HepG2 (cell line): ENCODE measurements around the gene LYSMD1. TPM values are rescaled to one million over a fixed set of nuclear protein-coding genes. Genes with fewer than 3 reads are reported as not detected.

ENCODE experiments used
- ARNT ChIP-seq: fragments of 450-650 bp; IDR thresholded peaks from 2 replicates; pipeline ENCODE4 v1.6.1; 2017
- CEBPB ChIP-seq: IDR thresholded peaks from 2 replicates; pipeline ENCODE4 v1.6.1; 2011; ENCODE audit warnings: low read depth, low read length, improper control_type of control experiment, borderline replicate concordance
- CERS6 ChIP-seq: sonication (generic); formaldehyde crosslinking; IDR thresholded peaks from 2 replicates; pipeline ENCODE4 v1.5.0; 2020; ENCODE audit warnings: missing genetic modification reagents
- ETS1 ChIP-seq: sonication (generic); formaldehyde crosslinking; IDR thresholded peaks from 2 replicates; pipeline ENCODE4 v1.4.0; 2020; ENCODE audit warnings: missing genetic modification reagents
- JUND ChIP-seq: sonication (generic); formaldehyde crosslinking; IDR thresholded peaks from 2 replicates; pipeline ENCODE4 v1.8.0; 2022; ENCODE audit warnings: mild to moderate bottlenecking, missing genetic modification reagents
- MEIS2 ChIP-seq: sonication (generic); formaldehyde crosslinking; IDR thresholded peaks from 2 replicates; pipeline ENCODE4 v1.9.0; 2021; ENCODE audit warnings: mild to moderate bottlenecking, missing genetic modification reagents
- NCOA1 ChIP-seq: sonication (generic); formaldehyde crosslinking; IDR thresholded peaks from 2 replicates; pipeline ENCODE4 v1.9.0; 2021; ENCODE audit warnings: missing genetic modification reagents
- NR0B2 ChIP-seq: sonication (generic); formaldehyde crosslinking; IDR thresholded peaks from 2 replicates; pipeline ENCODE4 v1.4.0; 2020; ENCODE audit warnings: mild to moderate bottlenecking, missing genetic modification reagents
- TCF7L2 ChIP-seq: IDR thresholded peaks from 2 replicates; pipeline ENCODE4 v1.6.1; 2011; ENCODE audit warnings: mild to moderate bottlenecking, low read depth, low read length, moderate library complexity
- ZNF280B ChIP-seq: sonication (generic); formaldehyde crosslinking; IDR thresholded peaks from 2 replicates; pipeline ENCODE4 v1.5.0; 2020; ENCODE audit warnings: missing genetic modification reagents, mild to moderate bottlenecking, borderline replicate concordance
- ZNF777 ChIP-seq: sonication (generic); formaldehyde crosslinking; IDR thresholded peaks from 2 replicates; pipeline ENCODE4 v1.4.0; 2020; ENCODE audit warnings: missing genetic modification reagents
- ZNF782 ChIP-seq: sonication (generic); formaldehyde crosslinking; IDR thresholded peaks from 2 replicates; pipeline ENCODE4 v1.4.0; 2020; ENCODE audit warnings: missing genetic modification reagents, mild to moderate bottlenecking, borderline replicate concordance
- ZSCAN22 ChIP-seq: sonication (generic); formaldehyde crosslinking; IDR thresholded peaks from 2 replicates; pipeline ENCODE4 v1.4.0; 2020; ENCODE audit warnings: mild to moderate bottlenecking, missing genetic modification reagents
- polyA plus RNA-seq, 8 experiments: library from polyadenylated mRNA; depleted of rRNA in 3 of 8; stranded (reverse) in 7 of 8; unstranded in 1 of 8; fragments of >200 nt; fragmentation: Illumina TruSeq in 4 of 8; extraction: Trizol in 4 of 8; gene quantifications; 2 replicates each; pipeline versions ENCODE4 v1.2.1 to v1.2.3, GENCODE V29; 2011 to 2016; ENCODE audit warnings: low read depth in 4 of 8, missing spikeins in 1 of 8, mixed read lengths in 1 of 8; ENCODE audit not compliant: insufficient read depth in 1 of 8
- total RNA-seq, 5 experiments: library from RNA; depleted of rRNA; stranded (reverse); fragments of >200 nt; fragmentation: Illumina TruSeq; extraction: Trizol; gene quantifications; 2 replicates each; pipeline ENCODE4 v1.2.3, GENCODE V29; 2016; ENCODE audit warnings: low read depth in 1 of 5
- TF ChIP-seq, protein P1 (sequence below): sonication (generic); formaldehyde crosslinking; IDR thresholded peaks from 2 replicates; pipeline ENCODE4 v1.8.1; 2023; ENCODE audit warnings: missing genetic modification reagents, inconsistent platforms, borderline replicate concordance
- TF ChIP-seq, protein P2 (sequence below): sonication (generic); formaldehyde crosslinking; IDR thresholded peaks from 2 replicates; pipeline ENCODE4 v1.5.1; 2020; ENCODE audit warnings: missing genetic modification reagents, mild to moderate bottlenecking, borderline replicate concordance
- TF ChIP-seq, protein P3 (sequence below): sonication (generic); formaldehyde crosslinking; conservative IDR thresholded peaks from 2 replicates; pipeline ENCODE4 v1.4.0; 2020; ENCODE audit warnings: missing genetic modification reagents
- TF ChIP-seq, protein P4 (sequence below): sonication (generic); formaldehyde crosslinking; IDR thresholded peaks from 2 replicates; pipeline ENCODE4 v1.5.0; 2020; ENCODE audit warnings: missing genetic modification reagents

The LYSMD1 gene
- total and polyA plus RNA-seq, 2 of the 13 experiments (the other 11 are each of a cell fraction or from before 2014, with no cell fraction given) = 3.8 to 4.8 TPM

DNA sequence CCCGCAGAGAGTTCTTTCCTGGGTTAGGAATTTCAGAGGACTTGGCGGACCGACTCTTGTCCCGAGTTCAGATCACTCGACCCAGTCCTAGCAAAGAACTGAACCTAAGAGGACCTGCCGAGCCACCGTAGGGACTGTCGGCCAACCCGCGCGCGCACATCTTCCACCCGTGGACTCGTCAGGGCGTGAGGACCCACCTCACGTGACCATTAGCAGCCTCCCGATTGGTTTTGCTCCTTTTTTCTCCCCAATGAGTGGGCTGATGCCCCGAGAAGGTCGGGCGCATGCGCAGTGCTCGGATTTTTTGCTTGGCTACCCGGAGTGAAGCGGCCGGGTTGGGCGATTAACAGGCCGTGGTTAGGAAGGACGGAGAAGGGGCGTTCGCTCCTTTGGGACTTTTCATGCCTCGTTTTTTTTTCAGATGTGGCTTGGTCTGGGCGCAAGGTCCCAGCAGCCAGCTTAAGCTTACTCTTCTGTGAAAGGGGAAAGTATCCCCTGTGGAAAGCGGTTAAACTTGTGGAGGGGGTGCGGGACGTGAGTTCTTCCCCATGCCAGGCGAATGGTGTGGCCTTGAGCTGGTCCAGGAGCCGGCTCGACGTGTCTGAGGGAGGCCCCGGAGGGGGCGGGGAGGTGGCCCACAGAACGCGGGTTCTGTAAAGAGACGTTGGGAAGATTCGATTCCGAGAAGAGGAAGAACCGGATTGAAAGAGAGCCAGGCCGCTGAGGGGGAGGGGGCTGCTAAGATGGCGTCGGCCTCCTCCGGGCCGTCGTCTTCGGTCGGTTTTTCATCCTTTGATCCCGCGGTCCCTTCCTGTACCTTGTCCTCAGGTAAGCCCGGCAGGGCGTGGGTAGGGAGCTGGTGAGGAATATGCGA lies 32.8 kb upstream of the LYSMD1 start, which contains the start of gene PIP5K1A (continued):
- TF ChIP-seq, protein P1, sequence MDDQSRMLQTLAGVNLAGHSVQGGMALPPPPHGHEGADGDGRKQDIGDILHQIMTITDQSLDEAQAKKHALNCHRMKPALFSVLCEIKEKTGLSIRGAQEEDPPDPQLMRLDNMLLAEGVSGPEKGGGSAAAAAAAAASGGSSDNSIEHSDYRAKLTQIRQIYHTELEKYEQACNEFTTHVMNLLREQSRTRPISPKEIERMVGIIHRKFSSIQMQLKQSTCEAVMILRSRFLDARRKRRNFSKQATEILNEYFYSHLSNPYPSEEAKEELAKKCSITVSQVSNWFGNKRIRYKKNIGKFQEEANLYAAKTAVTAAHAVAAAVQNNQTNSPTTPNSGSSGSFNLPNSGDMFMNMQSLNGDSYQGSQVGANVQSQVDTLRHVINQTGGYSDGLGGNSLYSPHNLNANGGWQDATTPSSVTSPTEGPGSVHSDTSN (CRISPR knock-in tag) = no peak
- TF ChIP-seq CEBPB (no peak), ARNT (no peak), TCF7L2 (no peak), ZNF777 (CRISPR knock-in tag) (peak; percentile 21), ZSCAN22 (no peak), NCOA1 (CRISPR knock-in tag) (no peak), ETS1 (CRISPR knock-in tag) (no peak), ZNF280B (peak; percentile 60; the same call in 1 of the 2 replicates), CERS6 (CRISPR knock-in tag) (no peak), NR0B2 (CRISPR knock-in tag) (peak; percentile 65; the same call in 1 of the 2 replicates), JUND (CRISPR knock-in tag) (no peak), ZNF782 (CRISPR knock-in tag) (peak; percentile 79; the same call in 1 of the 2 replicates), MEIS2 (CRISPR knock-in tag) (peak; percentile 42)
- TF ChIP-seq, protein P2, sequence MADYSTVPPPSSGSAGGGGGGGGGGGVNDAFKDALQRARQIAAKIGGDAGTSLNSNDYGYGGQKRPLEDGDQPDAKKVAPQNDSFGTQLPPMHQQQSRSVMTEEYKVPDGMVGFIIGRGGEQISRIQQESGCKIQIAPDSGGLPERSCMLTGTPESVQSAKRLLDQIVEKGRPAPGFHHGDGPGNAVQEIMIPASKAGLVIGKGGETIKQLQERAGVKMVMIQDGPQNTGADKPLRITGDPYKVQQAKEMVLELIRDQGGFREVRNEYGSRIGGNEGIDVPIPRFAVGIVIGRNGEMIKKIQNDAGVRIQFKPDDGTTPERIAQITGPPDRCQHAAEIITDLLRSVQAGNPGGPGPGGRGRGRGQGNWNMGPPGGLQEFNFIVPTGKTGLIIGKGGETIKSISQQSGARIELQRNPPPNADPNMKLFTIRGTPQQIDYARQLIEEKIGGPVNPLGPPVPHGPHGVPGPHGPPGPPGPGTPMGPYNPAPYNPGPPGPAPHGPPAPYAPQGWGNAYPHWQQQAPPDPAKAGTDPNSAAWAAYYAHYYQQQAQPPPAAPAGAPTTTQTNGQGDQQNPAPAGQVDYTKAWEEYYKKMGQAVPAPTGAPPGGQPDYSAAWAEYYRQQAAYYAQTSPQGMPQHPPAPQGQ = no peak
- TF ChIP-seq, protein P3, sequence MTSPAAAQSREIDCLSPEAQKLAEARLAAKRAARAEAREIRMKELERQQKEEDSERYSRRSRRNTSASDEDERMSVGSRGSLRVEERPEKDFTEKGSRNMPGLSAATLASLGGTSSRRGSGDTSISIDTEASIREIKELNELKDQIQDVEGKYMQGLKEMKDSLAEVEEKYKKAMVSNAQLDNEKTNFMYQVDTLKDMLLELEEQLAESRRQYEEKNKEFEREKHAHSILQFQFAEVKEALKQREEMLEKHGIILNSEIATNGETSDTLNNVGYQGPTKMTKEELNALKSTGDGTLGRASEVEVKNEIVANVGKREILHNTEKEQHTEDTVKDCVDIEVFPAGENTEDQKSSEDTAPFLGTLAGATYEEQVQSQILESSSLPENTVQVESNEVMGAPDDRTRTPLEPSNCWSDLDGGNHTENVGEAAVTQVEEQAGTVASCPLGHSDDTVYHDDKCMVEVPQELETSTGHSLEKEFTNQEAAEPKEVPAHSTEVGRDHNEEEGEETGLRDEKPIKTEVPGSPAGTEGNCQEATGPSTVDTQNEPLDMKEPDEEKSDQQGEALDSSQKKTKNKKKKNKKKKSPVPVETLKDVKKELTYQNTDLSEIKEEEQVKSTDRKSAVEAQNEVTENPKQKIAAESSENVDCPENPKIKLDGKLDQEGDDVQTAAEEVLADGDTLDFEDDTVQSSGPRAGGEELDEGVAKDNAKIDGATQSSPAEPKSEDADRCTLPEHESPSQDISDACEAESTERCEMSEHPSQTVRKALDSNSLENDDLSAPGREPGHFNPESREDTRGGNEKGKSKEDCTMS (CRISPR knock-in tag) = no peak
- TF ChIP-seq, protein P4, sequence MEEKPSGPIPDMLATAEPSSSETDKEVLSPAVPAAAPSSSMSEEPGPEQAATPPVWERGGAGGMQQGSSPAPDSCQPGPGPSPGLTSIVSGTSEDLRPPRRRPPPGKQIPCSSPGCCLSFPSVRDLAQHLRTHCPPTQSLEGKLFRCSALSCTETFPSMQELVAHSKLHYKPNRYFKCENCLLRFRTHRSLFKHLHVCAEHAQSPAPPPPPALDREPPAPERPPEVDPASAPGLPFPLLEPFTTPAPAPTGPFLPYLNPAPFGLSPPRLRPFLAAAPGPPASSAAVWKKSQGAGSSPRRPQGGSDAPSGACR = no peak
